ENCODE results near the gene CDC73. TPM values are rescaled to one million over a fixed set of nuclear protein-coding genes. Genes with fewer than 3 reads are reported as not detected.

The CDC73 gene
- total and polyA plus RNA-seq, 2 of the 13 experiments (the other 11 are each of a cell fraction or from before 2014, with no cell fraction given), result 20.2 to 26.3 TPM

DNA sequence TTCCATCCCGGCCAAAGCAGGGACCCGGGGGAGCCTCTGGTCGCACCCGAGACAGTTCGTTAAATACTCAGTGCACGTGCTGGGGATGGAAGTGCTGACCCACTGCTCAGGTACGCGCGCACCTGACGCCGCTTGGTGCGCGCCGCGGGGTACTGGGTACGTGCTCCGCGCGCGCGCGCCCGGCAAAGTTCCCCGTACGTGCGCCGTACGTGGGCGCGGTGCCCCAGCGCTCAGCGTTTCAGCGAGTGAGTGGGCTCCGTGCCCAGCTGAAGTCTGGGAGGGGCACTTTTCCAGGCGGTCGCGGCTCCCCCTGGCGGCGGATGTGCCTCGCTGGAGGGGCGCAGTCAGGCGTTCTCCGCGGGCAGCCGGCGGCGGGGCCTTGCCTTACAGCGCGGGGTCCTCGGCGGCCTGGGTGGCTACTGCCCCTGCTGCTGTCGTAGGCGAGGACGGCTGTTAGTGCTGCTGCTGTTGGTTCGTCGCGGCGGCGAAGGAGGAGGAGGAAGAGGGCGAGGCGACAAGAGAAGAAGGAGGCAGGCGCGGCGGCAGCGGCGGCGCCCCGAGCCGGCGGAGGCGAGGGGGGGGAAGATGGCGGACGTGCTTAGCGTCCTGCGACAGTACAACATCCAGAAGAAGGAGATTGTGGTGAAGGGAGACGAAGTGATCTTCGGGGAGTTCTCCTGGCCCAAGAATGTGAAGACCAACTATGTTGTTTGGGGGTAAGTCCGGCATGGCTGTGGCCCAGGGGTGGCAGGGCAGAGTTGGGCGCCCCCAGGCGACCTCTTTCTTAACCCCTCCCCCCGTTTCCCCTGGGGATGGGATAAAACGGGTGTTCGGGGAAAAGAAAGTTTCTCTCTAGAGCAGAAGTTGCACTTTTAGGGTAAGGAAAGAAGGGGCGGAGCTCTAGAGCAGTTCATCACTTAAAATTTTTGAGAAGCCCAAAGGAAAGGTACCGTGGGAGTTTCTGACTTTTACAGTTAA is at the start of gene CDC73 (continued):
- TF ChIP-seq, protein P1, sequence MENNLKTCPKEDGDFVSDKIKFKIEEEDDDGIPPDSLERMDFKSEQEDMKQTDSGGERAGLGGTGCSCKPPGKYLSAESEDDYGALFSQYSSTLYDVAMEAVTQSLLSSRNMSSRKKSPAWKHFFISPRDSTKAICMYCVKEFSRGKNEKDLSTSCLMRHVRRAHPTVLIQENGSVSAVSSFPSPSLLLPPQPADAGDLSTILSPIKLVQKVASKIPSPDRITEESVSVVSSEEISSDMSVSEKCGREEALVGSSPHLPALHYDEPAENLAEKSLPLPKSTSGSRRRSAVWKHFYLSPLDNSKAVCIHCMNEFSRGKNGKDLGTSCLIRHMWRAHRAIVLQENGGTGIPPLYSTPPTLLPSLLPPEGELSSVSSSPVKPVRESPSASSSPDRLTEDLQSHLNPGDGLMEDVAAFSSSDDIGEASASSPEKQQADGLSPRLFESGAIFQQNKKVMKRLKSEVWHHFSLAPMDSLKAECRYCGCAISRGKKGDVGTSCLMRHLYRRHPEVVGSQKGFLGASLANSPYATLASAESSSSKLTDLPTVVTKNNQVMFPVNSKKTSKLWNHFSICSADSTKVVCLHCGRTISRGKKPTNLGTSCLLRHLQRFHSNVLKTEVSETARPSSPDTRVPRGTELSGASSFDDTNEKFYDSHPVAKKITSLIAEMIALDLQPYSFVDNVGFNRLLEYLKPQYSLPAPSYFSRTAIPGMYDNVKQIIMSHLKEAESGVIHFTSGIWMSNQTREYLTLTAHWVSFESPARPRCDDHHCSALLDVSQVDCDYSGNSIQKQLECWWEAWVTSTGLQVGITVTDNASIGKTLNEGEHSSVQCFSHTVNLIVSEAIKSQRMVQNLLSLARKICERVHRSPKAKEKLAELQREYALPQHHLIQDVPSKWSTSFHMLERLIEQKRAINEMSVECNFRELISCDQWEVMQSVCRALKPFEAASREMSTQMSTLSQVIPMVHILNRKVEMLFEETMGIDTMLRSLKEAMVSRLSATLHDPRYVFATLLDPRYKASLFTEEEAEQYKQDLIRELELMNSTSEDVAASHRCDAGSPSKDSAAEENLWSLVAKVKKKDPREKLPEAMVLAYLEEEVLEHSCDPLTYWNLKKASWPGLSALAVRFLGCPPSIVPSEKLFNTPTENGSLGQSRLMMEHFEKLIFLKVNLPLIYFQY (CRISPR knock-in tag; IDR thresholded peaks at IDR 0.05; ENCODE audit: borderline replicate concordance), result no peak
- TF ChIP-seq IKZF1 (IDR thresholded peaks at IDR 0.05) (no peak), ZNF431 (CRISPR knock-in tag; IDR thresholded peaks at IDR 0.05; ENCODE audit: borderline replicate concordance, low read depth) (no peak), PHF20 (CRISPR knock-in tag; IDR thresholded peaks at IDR 0.05) (peak; percentile 82), ZNF556 (CRISPR knock-in tag; IDR thresholded peaks at IDR 0.05; ENCODE audit: borderline replicate concordance) (peak; percentile 69; the same call in 1 of the 2 replicates), ZNF33B (CRISPR knock-in tag; IDR thresholded peaks at IDR 0.05) (peak; percentile 82; the same call in 1 of the 2 replicates), ZNF17 (CRISPR knock-in tag; IDR thresholded peaks at IDR 0.05) (no peak), TRIM24 (CRISPR knock-in tag; IDR thresholded peaks at IDR 0.05) (no peak), SCMH1 (CRISPR knock-in tag; IDR thresholded peaks at IDR 0.05; ENCODE audit: borderline replicate concordance) (no peak), IRF2 (CRISPR knock-in tag; IDR thresholded peaks at IDR 0.05) (peak; percentile 97), ZNF572 (CRISPR knock-in tag; IDR thresholded peaks at IDR 0.05) (no peak), SP2 (CRISPR knock-in tag; IDR thresholded peaks at IDR 0.05) (peak; percentile 63; the same call in 1 of the 2 replicates), EZH2 (conservative IDR thresholded peaks at IDR 0.05; ENCODE audit: low read depth, low read length) (no peak), ZNF678 (CRISPR knock-in tag; IDR thresholded peaks at IDR 0.05) (no peak), JUN (CRISPR knock-in tag; IDR thresholded peaks at IDR 0.05) (peak; percentile 54), CCAR2 (optimal IDR thresholded peaks at IDR 0.05; ENCODE audit: low read depth, low read length) (no peak), TMF1 (CRISPR knock-in tag; IDR thresholded peaks at IDR 0.05; ENCODE audit: low read depth) (peak; percentile 41; the same call in 1 of the 2 replicates)
- TF ChIP-seq, protein P2, sequence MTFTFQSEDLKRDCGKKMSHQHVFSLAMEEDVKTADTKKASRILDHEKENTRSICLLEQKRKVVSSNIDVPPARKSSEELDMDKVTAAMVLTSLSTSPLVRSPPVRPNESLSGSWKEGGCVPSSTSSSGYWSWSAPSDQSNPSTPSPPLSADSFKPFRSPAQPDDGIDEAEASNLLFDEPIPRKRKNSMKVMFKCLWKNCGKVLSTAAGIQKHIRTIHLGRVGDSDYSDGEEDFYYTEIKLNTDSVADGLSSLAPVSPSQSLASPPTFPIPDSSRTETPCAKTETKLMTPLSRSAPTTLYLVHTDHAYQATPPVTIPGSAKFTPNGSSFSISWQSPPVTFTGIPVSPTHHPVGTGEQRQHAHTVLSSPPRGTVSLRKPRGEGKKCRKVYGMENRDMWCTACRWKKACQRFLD (CRISPR knock-in tag; IDR thresholded peaks at IDR 0.05; ENCODE audit: borderline replicate concordance), result peak; percentile 57; the same call in 1 of the 2 replicates
- TF ChIP-seq, protein P3, sequence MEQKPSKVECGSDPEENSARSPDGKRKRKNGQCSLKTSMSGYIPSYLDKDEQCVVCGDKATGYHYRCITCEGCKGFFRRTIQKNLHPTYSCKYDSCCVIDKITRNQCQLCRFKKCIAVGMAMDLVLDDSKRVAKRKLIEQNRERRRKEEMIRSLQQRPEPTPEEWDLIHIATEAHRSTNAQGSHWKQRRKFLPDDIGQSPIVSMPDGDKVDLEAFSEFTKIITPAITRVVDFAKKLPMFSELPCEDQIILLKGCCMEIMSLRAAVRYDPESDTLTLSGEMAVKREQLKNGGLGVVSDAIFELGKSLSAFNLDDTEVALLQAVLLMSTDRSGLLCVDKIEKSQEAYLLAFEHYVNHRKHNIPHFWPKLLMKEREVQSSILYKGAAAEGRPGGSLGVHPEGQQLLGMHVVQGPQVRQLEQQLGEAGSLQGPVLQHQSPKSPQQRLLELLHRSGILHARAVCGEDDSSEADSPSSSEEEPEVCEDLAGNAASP (CRISPR knock-in tag; IDR thresholded peaks at IDR 0.05; ENCODE audit: borderline replicate concordance), result peak; percentile 59
- TF ChIP-seq, protein P4, sequence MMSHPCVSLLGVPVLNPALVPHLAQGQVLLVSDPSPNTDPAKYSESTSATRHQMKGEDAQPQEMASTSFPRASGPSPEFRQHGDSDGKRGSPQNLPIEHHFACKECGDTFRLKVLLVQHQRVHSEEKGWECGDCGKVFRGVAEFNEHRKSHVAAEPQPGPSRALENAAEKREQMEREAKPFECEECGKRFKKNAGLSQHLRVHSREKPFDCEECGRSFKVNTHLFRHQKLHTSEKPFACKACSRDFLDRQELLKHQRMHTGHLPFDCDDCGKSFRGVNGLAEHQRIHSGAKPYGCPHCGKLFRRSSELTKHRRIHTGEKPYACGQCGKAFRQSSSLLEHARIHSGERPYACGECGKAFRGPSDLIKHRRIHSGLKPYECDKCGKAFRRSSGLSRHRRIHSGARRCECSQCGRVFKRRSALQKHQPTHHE (CRISPR knock-in tag; IDR thresholded peaks at IDR 0.05; ENCODE audit: borderline replicate concordance), result peak; percentile 93; the same call in 1 of the 2 replicates

All from HepG2 (cell line).